ENCODE data around the gene DAZL.

Gene DAZL, protein sequence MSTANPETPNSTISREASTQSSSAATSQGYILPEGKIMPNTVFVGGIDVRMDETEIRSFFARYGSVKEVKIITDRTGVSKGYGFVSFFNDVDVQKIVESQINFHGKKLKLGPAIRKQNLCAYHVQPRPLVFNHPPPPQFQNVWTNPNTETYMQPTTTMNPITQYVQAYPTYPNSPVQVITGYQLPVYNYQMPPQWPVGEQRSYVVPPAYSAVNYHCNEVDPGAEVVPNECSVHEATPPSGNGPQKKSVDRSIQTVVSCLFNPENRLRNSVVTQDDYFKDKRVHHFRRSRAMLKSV

GRCh38 chr3:16604887-16605602 is at the start of gene DAZL:
DAZL (minus strand) TSS chr3:16605423; CDS start chr3:16605205, 218 bp downstream.
- H3K4me3 ChIP-seq (ENCODE audit: low read depth in 1 of 2, low read length in 2 of 2), result no peak within 1 kb of the TSS
- H3K4me2 ChIP-seq (ENCODE audit: insufficient read depth, low read length), result no peak within 1 kb of the TSS
- no peaks in the 10 kb centered on the region for H3K36me3 ChIP-seq (ENCODE audit: insufficient read depth, low read length)
- no peaks in the 10 kb centered on the region for H3K79me2 ChIP-seq (ENCODE audit: insufficient read depth, low read length)
- no peaks in the 10 kb centered on the region for H4K20me1 ChIP-seq (ENCODE audit: insufficient read depth, low read length)
- no peak for ATAC-seq (ENCODE audit: insufficient read depth, low read depth)
- no peak within 1 kb of the TSS for H3K27ac ChIP-seq (ENCODE audit: low read length)
- peaks cover 7% of the 10 kb centered on the region for H3K4me1 ChIP-seq (ENCODE audit: insufficient read depth, low read length)
- no peak for DNase-seq
- H2AFZ ChIP-seq (ENCODE audit: low read depth, low read length), result no peak within 1 kb of the TSS
- H3K9ac ChIP-seq (ENCODE audit: low read depth, low read length), result no peak within 1 kb of the TSS
- no peak for TF ChIP-seq EZH2 (IDR thresholded peaks at IDR 0.05; ENCODE audit: borderline replicate concordance, low read depth, low read length, severe bottlenecking)
- TF ChIP-seq, protein P1, sequence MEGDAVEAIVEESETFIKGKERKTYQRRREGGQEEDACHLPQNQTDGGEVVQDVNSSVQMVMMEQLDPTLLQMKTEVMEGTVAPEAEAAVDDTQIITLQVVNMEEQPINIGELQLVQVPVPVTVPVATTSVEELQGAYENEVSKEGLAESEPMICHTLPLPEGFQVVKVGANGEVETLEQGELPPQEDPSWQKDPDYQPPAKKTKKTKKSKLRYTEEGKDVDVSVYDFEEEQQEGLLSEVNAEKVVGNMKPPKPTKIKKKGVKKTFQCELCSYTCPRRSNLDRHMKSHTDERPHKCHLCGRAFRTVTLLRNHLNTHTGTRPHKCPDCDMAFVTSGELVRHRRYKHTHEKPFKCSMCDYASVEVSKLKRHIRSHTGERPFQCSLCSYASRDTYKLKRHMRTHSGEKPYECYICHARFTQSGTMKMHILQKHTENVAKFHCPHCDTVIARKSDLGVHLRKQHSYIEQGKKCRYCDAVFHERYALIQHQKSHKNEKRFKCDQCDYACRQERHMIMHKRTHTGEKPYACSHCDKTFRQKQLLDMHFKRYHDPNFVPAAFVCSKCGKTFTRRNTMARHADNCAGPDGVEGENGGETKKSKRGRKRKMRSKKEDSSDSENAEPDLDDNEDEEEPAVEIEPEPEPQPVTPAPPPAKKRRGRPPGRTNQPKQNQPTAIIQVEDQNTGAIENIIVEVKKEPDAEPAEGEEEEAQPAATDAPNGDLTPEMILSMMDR (IDR thresholded peaks at IDR 0.05; ENCODE audit: borderline replicate concordance, extremely low read depth, low read length, poor library complexity, severe bottlenecking), result no peak
- H3K27me3 ChIP-seq (ENCODE audit: insufficient read depth, low read length, poor library complexity), result no peaks in the 10 kb centered on the region
- no peaks in the 10 kb centered on the region for H3K9me3 ChIP-seq (ENCODE audit: insufficient read depth, low read length, severe bottlenecking)

GRCh38 chr3:16654976-16655375 is 49.8 kb upstream of the DAZL start:
- Histone ChIP-seq H3K27me3 (ENCODE audit: insufficient read depth, low read length, poor library complexity) (no peaks in the 10 kb centered on the region), H3K9ac (ENCODE audit: low read depth, low read length) (no peak overlapping the region), H4K20me1 (ENCODE audit: insufficient read depth, low read length) (no peaks in the 10 kb centered on the region), H3K4me1 (ENCODE audit: insufficient read depth, low read length) (no peaks in the 10 kb centered on the region), H3K9me3 (ENCODE audit: insufficient read depth, low read length, severe bottlenecking) (no peaks in the 10 kb centered on the region), H3K27ac (ENCODE audit: low read length) (no peak overlapping the region), H3K79me2 (ENCODE audit: insufficient read depth, low read length) (no peaks in the 10 kb centered on the region), H3K4me2 (ENCODE audit: insufficient read depth, low read length) (no peak overlapping the region), H2AFZ (ENCODE audit: low read depth, low read length) (no peak overlapping the region), H3K4me3 (ENCODE audit: low read depth in 1 of 2, low read length in 2 of 2) (no peak overlapping the region), H3K36me3 (ENCODE audit: insufficient read depth, low read length) (no peaks in the 10 kb centered on the region)
- ATAC-seq (ENCODE audit: insufficient read depth, low read depth) (no peak), DNase-seq (no peak)
- TF ChIP-seq, protein P1 (IDR thresholded peaks at IDR 0.05; ENCODE audit: borderline replicate concordance, extremely low read depth, low read length, poor library complexity, severe bottlenecking), result no peak
- TF ChIP-seq EZH2 (IDR thresholded peaks at IDR 0.05; ENCODE audit: borderline replicate concordance, low read depth, low read length, severe bottlenecking), result no peak

- H3K4me1 ChIP-seq (ENCODE audit: insufficient read depth, low read length), result no peaks in the 10 kb centered on the region
- H3K4me2 ChIP-seq (ENCODE audit: insufficient read depth, low read length), result no peak overlapping the region
- H3K36me3 ChIP-seq (ENCODE audit: insufficient read depth, low read length), result no peaks in the 10 kb centered on the region
- no peak for TF ChIP-seq EZH2 (IDR thresholded peaks at IDR 0.05; ENCODE audit: borderline replicate concordance, low read depth, low read length, severe bottlenecking)
- TF ChIP-seq, protein P1 (IDR thresholded peaks at IDR 0.05; ENCODE audit: borderline replicate concordance, extremely low read depth, low read length, poor library complexity, severe bottlenecking), result no peak
- no peak overlapping the region for H3K27ac ChIP-seq (ENCODE audit: low read length)
- H3K9me3 ChIP-seq (ENCODE audit: insufficient read depth, low read length, severe bottlenecking), result no peaks in the 10 kb centered on the region
- no peaks in the 10 kb centered on the region for H4K20me1 ChIP-seq (ENCODE audit: insufficient read depth, low read length)
- no peak overlapping the region for H2AFZ ChIP-seq (ENCODE audit: low read depth, low read length)
- no peaks in the 10 kb centered on the region for H3K79me2 ChIP-seq (ENCODE audit: insufficient read depth, low read length)
- no peak overlapping the region for H3K9ac ChIP-seq (ENCODE audit: low read depth, low read length)
- no peaks in the 10 kb centered on the region for H3K27me3 ChIP-seq (ENCODE audit: insufficient read depth, low read length, poor library complexity)
- DNase-seq (no peak), ATAC-seq (ENCODE audit: insufficient read depth, low read depth) (no peak)
- H3K4me3 ChIP-seq (ENCODE audit: low read depth in 1 of 2, low read length in 2 of 2), result no peak overlapping the region
These were observed 48.5 kb upstream of the DAZL start for GRCh38 chr3:16653712-16654111.
